GDM1 (cell line): Measurements from ENCODE around the gene GRID1.

Experiments
- DNase-seq: peaks from one replicate; lab custom pipeline; 2025; lab: John Stamatoyannopoulos, UW

The GRID1 gene

GRCh38 chr10:85650791-85651496 lies 715.7 kb downstream of the GRID1 start:
- no peak for DNase-seq

DNA sequence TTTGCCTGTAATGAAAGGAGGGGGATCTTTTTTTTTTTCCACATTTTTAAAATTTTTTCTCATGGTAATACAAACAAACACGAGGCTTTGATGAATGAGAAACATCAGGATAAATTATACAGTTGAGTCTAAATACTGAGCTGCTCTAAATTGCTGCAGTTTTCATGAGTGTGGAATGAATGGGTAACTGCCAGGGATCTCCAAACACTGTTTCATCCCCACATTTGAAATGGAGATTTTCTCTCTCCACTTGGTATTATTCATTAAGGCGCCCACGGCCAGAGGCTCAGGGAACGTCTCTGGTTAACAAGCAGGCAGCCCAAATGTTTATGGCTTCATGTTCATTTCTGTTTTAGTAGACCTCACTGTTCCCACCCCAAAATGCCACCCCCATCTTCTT lies 717.1 kb downstream of the GRID1 start:
- no peak for DNase-seq

DNA sequence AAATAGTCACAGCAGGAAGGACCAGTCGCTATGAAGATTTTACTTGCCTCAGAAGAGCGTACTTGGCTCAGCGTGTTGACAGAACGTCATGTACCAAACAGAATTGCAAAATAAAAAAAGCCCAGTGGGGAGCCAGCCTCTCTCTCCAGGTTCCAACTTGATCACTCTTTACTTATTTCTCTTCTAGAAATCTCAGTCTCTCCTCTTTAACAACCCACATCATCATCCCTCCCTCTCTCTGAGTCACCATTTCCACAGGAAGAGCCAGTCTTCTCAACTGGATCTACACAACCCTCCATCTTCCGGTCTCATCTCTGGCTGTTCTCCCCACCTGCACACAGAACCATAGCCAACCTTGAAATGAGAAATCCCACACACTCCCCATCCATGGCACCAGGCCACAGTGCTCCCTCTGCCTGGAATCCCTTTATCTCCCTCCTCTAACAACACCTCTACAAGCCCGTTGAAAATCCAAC lies 718.3 kb downstream of the GRID1 start:
- DNase-seq: no peak

GRCh38 chr10:85647741-85648140 lies 718.9 kb downstream of the GRID1 start:
- no peak for DNase-seq

DNA sequence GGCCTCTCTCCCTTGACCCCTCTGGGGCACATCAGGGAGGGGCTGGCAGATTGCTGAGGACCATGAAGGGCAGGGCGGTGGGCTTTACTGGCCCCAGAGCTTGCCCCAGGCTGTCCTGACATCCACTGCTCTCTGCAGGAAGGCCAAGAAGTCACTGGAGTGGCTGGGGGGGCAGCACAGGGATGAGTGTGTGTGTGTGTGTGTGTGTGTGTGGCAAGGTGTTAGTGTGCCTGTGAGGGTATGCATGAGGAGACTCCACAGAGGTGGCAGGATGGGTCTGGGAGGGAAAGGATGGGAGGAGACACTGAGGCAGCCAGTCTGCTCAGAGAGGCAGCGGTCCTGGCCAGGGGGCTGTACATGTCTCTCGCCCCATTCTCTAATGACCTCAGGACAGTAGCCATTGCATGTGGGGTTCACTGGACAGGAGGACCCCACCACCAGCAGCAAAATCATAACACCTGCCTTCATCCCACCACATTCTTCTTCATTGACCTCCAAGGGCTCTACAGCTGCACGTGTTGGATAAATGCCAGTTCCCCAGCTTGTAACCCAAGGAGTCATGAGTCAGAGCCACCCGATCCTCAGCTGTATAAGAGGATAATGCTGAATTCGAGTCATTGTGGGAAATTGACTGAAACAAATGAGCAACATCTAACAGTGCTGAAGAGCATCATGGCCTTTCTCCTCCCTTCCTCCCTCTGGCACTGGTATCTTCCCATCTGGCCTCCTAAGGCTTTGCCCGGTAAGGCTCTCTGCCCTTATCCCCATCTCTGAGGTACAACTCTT lies 720.5 kb downstream of the GRID1 start:
- DNase-seq: no peak

GRCh38 chr10:85645053-85645452 lies 721.5 kb downstream of the GRID1 start:
- DNase-seq: no peak

GRCh38 chr10:85643845-85644525 lies 722.6 kb downstream of the GRID1 start:
- no peak for DNase-seq

GRCh38 chr10:85643171-85643844 lies 723.3 kb downstream of the GRID1 start:
- DNase-seq: no peak

GRCh38 chr10:85642421-85643170 lies 724.0 kb downstream of the GRID1 start:
- no peak for DNase-seq

DNA sequence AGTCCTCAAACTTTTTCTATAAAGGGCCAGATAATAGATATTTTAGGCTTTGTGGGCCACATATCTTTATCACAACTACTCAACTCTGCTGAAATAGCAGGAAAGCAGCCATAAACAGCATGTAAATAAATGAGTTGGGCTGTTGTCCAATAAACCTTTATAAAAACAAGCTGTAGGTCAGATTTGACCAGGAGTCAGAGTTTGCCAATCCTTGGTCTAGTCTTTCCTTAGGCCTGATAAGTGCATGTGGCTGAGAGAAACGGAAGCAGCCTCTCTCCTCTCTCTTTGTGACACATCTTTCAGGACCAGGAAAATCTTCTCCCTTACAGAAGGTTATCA lies 724.5 kb downstream of the GRID1 start:
- DNase-seq: no peak

DNA sequence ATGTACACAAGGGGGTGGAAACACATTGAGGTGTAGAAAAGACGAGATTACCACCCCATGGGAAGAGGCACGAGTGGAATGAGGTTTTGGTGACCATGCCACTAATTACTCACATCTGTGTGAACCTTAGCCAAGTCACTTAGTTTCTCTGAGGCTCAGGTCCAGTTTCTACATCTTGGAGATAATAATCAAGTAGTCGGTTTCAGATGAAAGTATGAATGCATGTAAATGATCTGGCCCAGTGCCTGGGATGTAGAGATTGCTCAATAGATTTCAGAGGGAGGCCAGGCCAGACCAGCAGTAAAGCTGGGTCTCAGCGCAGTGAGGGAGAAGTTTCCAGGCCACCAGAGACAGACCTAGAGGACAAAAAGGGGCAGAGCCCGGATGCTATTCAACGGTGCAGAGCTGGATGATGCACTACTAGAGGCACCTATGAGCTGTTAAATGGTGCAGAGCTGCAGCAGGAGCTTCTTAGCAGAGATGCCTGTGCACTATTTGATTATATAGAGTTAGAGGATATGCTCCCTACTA lies 725.1 kb downstream of the GRID1 start:
- DNase-seq: no peak

DNA sequence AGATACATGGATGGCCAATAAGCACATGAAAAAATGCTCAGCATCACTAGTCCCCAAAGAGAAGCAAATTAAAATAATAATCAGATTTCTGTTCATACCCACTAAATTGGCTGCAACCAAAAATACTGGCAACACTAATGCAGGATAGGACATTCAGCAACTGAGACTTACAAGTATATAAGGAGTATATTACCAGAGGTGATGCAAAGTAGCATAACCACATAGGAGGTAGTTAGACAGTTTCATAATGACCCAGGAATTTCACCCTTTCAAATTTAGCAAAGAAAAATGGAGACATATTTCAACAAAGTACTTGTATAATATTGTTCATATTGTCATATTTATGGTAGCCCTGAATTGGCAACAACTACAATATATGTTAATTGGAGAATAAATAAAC lies 727.8 kb downstream of the GRID1 start:
- no peak for DNase-seq

GRCh38 chr10:85635650-85636049 lies 730.9 kb downstream of the GRID1 start:
- DNase-seq: no peak

DNA sequence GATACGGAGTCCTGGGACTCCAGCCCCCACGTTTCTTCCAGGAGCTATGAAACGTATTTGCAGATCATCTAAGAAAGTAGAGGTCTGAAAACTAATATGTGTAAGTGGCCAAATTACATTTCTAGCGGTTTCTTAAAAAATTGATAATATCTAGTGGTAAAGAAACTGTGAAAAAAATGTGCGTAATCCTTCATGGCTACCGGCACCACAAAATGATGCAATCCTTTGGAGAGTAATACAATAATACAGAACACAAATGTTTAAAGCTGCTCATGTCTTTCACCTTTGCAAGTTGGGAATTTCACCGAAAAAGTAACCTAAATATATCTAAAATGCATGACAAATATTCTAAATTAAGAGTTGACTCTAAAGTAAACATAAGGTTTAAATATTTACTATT lies 742.1 kb downstream of the GRID1 start:
- DNase-seq: no peak

GRCh38 chr10:85623758-85624157 lies 742.8 kb downstream of the GRID1 start:
- DNase-seq: no peak

- no peak for DNase-seq
Observed at GRCh38 chr10:85623342-85623741, 743.3 kb downstream of the GRID1 start.

DNA sequence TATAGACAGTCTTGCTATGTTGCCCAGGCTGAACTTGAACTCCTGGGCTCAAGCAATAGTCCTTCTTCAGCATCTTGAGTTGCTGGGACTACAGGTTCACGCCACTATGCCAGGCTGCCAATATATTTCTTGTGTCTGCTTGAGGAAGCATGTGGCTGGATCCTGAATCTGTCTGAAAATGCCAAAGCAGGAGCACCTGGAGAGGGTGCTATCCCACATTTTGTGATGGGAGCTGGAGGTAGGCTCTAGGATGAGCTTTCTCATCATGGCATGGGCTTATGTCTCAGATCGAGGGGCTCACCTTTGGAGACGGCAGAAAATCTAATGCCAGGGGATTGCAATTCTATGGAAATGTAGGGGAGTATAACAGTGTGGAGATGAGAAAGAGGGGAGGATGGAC lies 744.2 kb downstream of the GRID1 start:
- no peak for DNase-seq

- no peak for DNase-seq
Observed at GRCh38 chr10:85621562-85621961, 745.0 kb downstream of the GRID1 start.

DNA sequence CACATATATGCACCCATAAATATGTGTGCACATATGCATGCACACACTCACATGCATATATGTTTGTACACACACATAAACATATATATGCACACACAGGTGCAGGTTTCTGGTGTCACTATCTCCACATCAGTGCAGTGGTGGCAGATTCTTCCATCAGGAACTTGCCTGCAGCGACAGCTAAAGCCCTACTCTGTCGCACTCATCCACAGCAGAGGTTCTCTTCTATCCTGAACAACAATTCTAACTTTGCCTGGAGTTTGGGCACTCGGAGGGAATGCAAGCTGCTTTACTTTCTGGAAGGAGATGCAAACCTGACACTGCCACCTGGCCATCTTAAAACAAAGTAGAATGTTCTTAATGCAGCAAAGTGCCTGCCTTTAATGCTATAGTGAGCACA lies 745.8 kb downstream of the GRID1 start:
- no peak for DNase-seq

DNA sequence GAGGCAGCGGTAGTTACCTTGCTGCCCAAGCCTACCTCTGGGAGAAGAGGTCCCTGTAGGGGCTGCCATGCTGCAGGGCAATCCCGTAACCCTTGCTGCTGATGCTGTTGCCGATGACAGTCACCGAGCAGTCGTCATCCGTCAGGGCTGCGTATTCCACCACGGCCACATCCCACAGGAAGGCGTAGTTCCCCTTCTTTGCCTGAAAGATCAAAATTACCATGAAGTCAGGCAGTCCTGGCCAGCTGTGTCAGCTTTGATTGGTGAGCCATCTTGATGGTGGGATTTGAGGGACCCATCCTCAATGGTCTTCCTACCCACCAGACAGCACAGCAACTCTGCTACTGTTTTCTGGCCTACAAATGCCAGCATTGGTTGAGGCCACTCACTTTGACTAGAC lies 746.8 kb downstream of the GRID1 start:
- no peak for DNase-seq

DNA sequence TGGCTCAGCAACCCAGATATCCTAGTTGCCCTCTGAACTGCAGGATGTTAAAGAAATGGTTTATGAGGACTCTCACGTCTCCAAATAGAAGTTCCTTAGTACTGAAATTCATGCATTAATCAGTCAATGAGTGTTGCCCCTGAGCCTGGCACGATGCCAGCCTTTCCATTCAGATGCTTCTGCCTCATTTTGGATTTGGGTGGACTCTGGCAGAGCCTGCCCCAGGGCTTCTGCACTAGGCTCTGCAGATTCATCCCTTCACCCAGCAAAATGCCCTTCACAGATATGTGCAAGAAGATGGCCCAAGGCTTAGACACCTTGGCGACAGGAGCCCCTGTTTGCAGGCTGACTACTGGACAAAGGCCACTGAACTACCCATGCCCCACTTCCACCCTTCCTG lies 747.8 kb downstream of the GRID1 start:
- DNase-seq: no peak
